Activated CD8-positive, alpha-beta memory T cell treated with anti-CD3 and anti-CD28 coated beads, Interleukin-2, amount 10 ng/mL, durations not matched to agents 7 days and 5 days (primary cell): ENCODE results near the gene IL15. TPM values are rescaled to one million over a fixed set of nuclear protein-coding genes. Genes with fewer than 3 reads are reported as not detected.
A peak's percentile ranks its signal among the peaks of the same experiment; 100 is the strongest.
"Not testable (repeated sequence)": the region's sequence is repeated elsewhere in the genome, so short reads cannot be mapped to it uniquely, and the experiment has no call there.

Experiments
- ATAC-seq: fragments of 150-1000 bp; cut with Tn5 transposase; one replicate; pipeline ENCODE4 v1.10.0; 2021; ENCODE audit warnings: moderate library complexity
- CTCF ChIA-PET: fragments of 350-600 bp; sonication (Branson Sonifier 250); formaldehyde crosslinking; loops from one replicate; lab custom pipeline; 2021; ENCODE audit warnings: antibody characterized with exemption; lab: Charles Lee
- DNase-seq: peaks from one replicate; pipeline ENCODE4 v3.0.0-alpha.2; 2020
- H3K27ac Mint-ChIP-seq: one replicate; pipeline ENCODE4 v1.8.0; 2021; ENCODE audit warnings: mild to moderate bottlenecking, mixed read lengths
- H3K27me3 Mint-ChIP-seq: one replicate; pipeline ENCODE4 v1.8.0; 2021; ENCODE audit warnings: mixed read lengths
- H3K36me3 Mint-ChIP-seq: one replicate; pipeline ENCODE4 v1.8.0; 2021; ENCODE audit warnings: mild to moderate bottlenecking, mixed read lengths
- H3K4me1 Mint-ChIP-seq: one replicate; pipeline ENCODE4 v1.8.0; 2021; ENCODE audit warnings: mixed read lengths
- H3K4me3 Mint-ChIP-seq: one replicate; pipeline ENCODE4 v1.8.0; 2021; ENCODE audit warnings: mild to moderate bottlenecking, moderate library complexity, mixed read lengths
- H3K9me3 Mint-ChIP-seq: one replicate; pipeline ENCODE4 v1.8.0; 2022; ENCODE audit warnings: low read depth, mixed read lengths
- total RNA-seq, 2 experiments: library from RNA; stranded (reverse); gene quantifications; one replicate each; pipeline ENCODE4 v1.2.3, GENCODE V29; 2021

IL15 gene
- total RNA-seq, 2 experiments from 2014 or later = 3.4 to 4.0 TPM

DNA sequence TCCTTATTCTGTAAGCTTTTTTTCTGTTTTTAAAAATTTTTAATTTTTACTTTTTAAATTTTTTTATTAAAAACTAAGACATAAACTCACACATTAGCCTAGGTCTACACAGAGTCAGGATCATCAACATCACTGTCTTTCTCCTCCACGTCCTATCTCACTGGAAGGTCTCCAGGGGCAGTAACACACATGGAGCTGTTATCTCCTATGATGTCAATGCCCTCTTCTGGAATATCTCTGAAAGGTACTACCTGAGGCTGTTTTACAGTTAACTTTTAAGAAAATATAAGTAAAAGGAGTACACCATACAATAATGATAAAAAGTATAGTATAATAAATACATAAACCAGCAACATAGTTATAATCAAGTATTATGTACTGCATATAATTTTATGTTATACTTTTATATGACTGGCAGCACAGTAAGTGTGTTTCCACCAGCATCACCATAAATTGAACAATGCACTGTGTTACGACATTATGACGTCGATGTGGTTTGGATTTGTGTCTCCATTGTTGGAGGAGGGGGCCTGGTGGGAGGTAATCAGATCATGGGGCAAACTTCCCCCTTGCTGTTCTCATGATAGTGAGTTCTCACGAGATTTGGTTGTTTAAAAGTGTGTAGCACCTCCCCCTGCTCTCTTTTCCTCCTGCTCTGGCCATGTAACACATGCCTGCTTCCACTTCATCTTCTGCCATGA, 21.3 kb downstream of the IL15 start:
- Mint-ChIP-seq H3K4me3 (no peak overlapping the region), H3K36me3 (no peaks in the 10 kb centered on the region), H3K4me1 (peaks cover 16% of the 10 kb centered on the region), H3K27me3 (no peaks in the 10 kb centered on the region), H3K27ac (no peak overlapping the region), H3K9me3 (no peaks in the 10 kb centered on the region)
- no peak for DNase-seq
- ATAC-seq = no peak
- CTCF ChIA-PET = no interaction called here

DNA sequence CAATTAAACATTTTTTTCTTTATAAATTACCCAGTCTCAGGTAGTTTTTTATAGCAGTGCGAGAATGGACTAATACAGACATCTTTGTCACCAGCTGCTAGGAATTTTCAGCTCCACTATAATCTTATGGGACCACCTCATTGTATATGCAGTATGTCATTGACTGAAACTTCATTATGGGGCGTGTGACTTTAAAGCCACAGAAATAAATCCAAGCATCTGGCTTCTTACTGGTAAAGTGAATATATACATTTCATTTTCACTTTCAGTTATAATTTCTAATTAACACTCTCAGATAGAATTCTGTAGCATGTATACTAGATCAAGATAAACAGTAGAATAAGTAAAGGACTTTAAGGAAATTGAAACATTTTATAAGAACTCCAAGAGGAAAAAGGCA, 21.9 kb downstream of the IL15 start:
- CTCF ChIA-PET = no interaction called here
- no peak for DNase-seq
- no peak overlapping the region for H3K27ac Mint-ChIP-seq
- peaks cover 16% of the 10 kb centered on the region for H3K4me1 Mint-ChIP-seq
- peak; percentile 16 for ATAC-seq
- no peak overlapping the region for H3K4me3 Mint-ChIP-seq
- no peaks in the 10 kb centered on the region for H3K36me3 Mint-ChIP-seq
- no peaks in the 10 kb centered on the region for H3K27me3 Mint-ChIP-seq
- no peaks in the 10 kb centered on the region for H3K9me3 Mint-ChIP-seq

DNA sequence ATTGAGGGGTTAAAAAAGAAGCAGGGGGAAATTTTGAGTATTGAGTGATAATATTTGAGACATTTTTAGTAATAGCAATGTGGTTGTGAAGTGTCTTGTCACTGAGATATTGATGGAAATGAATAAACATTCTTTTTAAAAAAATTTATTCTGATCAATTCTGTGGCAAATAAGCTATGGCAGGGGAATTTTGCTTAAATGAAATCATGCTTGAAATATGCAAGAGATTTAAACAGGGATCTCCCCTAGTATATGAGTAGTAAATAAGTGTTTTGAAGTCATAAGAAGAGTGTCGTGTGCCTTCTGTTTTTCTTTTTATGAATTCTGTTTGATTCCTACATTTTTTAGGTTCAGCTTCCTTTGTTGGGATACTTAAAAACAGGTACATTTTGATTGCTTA, 23.2 kb downstream of the IL15 start:
- H3K27me3 Mint-ChIP-seq = no peaks in the 10 kb centered on the region
- H3K27ac Mint-ChIP-seq = no peak overlapping the region
- ATAC-seq (no peak), DNase-seq (no peak)
- H3K4me3 Mint-ChIP-seq = no peak overlapping the region
- CTCF ChIA-PET = interaction anchor here (1.2 kb wide), 2 partner anchors 18 to 22 kb away, joined by 3 read pairs; no protein-coding TSS in a partner anchor
- H3K36me3 Mint-ChIP-seq = no peaks in the 10 kb centered on the region
- peaks cover 14% of the 10 kb centered on the region for H3K4me1 Mint-ChIP-seq
- H3K9me3 Mint-ChIP-seq = no peaks in the 10 kb centered on the region

DNA sequence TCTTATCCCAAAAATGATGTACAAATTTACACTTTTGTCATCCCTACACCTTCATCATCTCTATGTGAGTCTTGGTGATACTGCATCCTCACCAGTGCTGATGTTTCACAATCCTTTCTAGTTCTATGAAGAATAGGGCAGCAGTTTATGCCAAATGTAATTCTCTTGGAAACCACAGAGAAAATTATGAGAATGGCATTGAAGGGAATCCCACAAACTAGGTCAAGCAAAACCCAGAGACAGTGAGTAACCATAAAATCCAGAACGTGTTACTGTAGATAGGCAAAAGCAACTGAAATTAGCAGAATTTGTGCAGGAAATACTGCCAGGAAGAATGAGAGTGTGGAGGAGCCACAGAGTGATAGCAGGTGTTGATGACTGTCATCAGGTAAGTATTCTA, 24.5 kb downstream of the IL15 start:
- no peaks in the 10 kb centered on the region for H3K27me3 Mint-ChIP-seq
- peaks cover 14% of the 10 kb centered on the region for H3K4me1 Mint-ChIP-seq
- H3K27ac Mint-ChIP-seq = no peak overlapping the region
- H3K36me3 Mint-ChIP-seq = no peaks in the 10 kb centered on the region
- no peaks in the 10 kb centered on the region for H3K9me3 Mint-ChIP-seq
- DNase-seq (no peak), ATAC-seq (no peak)
- no peak overlapping the region for H3K4me3 Mint-ChIP-seq
- CTCF ChIA-PET = no interaction called here

DNA sequence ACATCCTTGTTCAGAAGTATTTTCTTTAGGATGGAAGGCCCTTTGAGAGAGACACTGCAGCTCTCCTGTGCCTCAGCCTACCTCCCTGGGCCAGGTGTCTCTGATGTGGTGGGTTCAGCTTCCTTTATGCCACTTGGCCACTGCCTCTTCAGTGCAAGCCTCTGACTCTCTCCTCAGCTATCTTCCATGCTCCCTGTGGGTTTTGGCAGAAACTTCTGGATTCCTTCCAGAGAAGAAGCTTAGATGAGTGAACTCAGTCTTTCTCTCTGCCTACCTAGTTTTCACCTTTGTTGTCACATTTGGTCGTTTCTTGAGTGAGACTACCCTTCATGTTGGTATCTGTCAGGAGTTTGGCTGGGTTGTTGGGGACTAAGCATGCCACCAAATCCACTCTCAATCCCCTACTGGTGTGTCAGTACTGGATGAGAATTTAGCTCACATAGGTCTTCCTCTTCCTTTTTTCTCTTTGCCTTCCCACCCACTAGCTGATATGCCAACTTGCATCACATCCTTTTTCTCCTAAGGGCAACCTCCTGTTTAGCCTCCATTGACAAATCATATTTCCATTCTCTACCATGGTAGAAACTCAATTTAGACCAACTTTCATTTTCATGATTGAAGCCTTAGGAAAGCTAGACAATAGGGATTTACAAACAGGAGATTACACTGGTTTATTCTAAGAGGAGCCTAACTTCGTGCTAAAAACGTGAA, 32.0 kb downstream of the IL15 start:
- Mint-ChIP-seq H3K27me3 (no peaks in the 10 kb centered on the region), H3K4me3 (no peak overlapping the region), H3K27ac (no peak overlapping the region), H3K36me3 (peaks cover 2% of the 10 kb centered on the region), H3K4me1 (peaks cover 2% of the 10 kb centered on the region), H3K9me3 (no peaks in the 10 kb centered on the region)
- no peak for DNase-seq
- ATAC-seq = no peak
- CTCF ChIA-PET = no interaction called here

DNA sequence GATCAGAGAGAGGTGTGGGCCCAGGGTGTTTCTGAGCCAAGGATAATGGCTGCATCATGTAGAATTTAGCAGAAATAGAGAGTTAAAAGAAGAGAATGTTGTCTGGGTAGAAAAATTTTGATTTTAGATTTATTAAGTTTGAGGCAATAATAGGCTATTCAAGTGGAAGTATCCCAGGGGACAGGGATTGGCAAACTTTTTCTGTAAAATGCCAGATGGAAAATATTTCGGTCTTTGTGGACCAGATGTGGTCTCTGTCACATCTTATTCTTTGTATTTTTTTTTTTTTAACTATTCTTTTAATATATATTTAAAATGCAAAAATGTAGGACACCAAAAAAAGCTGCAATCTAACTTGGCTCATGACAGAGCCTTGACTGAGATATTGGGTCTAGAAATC, 33.1 kb downstream of the IL15 start:
- Mint-ChIP-seq H3K4me1 (peaks cover 2% of the 10 kb centered on the region), H3K9me3 (no peaks in the 10 kb centered on the region), H3K27me3 (no peaks in the 10 kb centered on the region), H3K4me3 (no peak overlapping the region), H3K27ac (no peak overlapping the region), H3K36me3 (peaks cover 2% of the 10 kb centered on the region)
- DNase-seq (no peak), ATAC-seq (no peak)
- CTCF ChIA-PET = no interaction called here

DNA sequence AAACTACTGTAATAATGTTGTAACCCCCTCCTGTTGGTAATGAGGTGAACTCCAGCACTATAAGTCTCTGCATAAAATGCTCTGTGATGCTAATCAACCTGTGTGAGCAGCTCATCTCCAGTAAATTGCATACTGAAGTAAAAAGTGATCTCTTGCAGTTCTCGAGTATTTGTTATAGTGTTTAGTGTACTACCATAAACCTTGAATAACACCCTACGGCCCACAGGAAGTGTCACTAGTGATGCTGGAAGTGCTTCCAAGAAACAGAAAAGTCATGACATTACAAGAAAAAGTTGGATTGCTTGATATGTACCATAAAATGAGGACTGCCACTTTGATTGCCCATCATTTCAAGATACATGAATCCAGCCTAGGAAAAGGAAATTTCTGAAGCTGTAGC, 39.0 kb downstream of the IL15 start:
- CTCF ChIA-PET = no interaction called here
- ATAC-seq = no peak
- H3K36me3 Mint-ChIP-seq = no peaks in the 10 kb centered on the region

DNA sequence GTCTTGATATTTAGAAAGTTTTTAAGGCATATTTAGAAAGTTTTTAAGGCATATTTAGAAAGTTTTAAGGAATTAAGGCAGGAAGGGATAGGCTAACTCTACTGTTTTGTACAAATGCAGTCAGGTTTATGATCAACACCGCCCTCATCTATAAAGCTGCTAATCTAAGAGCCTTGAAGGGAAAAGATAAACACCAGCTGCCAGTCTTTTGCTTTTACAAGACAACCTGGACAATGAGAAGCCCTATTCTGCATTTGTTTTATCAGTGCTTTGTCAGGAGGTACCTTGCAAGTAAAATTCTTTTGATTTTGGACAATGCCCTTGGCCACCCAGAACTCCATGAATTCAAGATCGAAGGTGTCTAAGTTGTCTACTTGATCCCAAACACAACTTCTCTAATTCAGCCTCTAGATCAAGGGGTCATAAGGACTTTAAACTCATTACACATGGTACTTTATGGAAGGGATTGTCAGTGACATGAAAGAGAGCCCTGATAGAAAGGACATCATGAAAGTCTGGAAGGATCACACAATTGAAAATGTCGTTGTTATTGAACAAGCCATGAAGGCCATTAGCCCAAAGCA, 39.8 kb downstream of the IL15 start:
- H3K4me3 Mint-ChIP-seq = no peak overlapping the region
- ATAC-seq (no peak), DNase-seq (no peak)
- peaks cover 6% of the 10 kb centered on the region for H3K4me1 Mint-ChIP-seq
- CTCF ChIA-PET = no interaction called here
- H3K27ac Mint-ChIP-seq = no peak overlapping the region
- no peaks in the 10 kb centered on the region for H3K9me3 Mint-ChIP-seq
- peaks cover 2% of the 10 kb centered on the region for H3K36me3 Mint-ChIP-seq
- H3K27me3 Mint-ChIP-seq = no peaks in the 10 kb centered on the region

More for the DNA sequence above, 39.0 kb downstream of the IL15 start:
- Mint-ChIP-seq H3K4me3 (no peak overlapping the region), H3K27me3 (no peaks in the 10 kb centered on the region), H3K4me1 (peaks cover 4% of the 10 kb centered on the region), H3K9me3 (no peaks in the 10 kb centered on the region), H3K27ac (no peak overlapping the region)
- DNase-seq = no peak

DNA sequence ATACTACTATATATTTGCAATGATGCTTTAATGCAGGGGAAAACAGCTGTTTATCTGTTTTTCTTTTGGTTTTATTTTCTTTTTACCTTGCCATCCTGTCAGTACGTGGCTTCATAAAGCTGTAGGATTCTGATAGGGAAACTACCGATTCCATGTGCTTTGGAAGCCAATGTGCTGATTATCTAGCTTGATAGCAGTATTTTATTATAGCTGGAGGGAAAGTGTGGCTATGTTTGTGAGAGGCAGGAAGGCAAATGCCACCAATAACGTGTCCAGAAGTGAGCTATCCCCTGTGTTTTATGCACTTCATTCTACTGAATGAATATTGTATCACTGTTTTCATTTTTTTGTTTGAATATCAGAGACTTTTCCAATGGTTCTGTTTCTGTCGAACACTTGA, 43.7 kb downstream of the IL15 start:
- H3K4me3 Mint-ChIP-seq = no peak overlapping the region

DNA sequence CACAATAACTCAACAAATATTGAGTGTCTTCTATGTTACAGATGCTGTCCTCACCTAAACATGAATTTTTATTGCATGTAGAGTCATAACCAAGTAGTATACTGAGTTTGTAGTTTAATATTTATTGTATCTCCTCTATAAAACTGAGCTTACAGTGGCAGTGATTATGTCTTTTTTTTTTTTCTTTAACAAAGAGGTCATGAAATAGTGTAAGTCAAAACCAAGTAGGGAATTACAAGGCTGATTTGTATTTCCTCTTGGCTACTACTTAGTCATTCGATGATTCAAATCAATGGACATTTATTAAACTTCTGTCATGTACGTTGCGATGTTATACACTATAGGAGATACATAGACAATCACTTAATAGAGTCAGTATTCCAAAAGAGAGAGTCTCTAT, 48.4 kb downstream of the IL15 start:
- no peak for ATAC-seq
- CTCF ChIA-PET = no interaction called here
- H3K9me3 Mint-ChIP-seq = no peaks in the 10 kb centered on the region
- no peak overlapping the region for H3K27ac Mint-ChIP-seq
- peaks cover 3% of the 10 kb centered on the region for H3K36me3 Mint-ChIP-seq
- H3K4me3 Mint-ChIP-seq = no peak overlapping the region
- no peaks in the 10 kb centered on the region for H3K27me3 Mint-ChIP-seq
- H3K4me1 Mint-ChIP-seq = peaks cover 1% of the 10 kb centered on the region
- DNase-seq = no peak

More for the DNA sequence above, 43.7 kb downstream of the IL15 start:
- Mint-ChIP-seq H3K27me3 (no peaks in the 10 kb centered on the region), H3K36me3 (peaks cover 2% of the 10 kb centered on the region), H3K4me1 (peaks cover 6% of the 10 kb centered on the region), H3K9me3 (no peaks in the 10 kb centered on the region), H3K27ac (no peak overlapping the region)
- ATAC-seq (no peak), DNase-seq (no peak)
- CTCF ChIA-PET = no interaction called here

DNA sequence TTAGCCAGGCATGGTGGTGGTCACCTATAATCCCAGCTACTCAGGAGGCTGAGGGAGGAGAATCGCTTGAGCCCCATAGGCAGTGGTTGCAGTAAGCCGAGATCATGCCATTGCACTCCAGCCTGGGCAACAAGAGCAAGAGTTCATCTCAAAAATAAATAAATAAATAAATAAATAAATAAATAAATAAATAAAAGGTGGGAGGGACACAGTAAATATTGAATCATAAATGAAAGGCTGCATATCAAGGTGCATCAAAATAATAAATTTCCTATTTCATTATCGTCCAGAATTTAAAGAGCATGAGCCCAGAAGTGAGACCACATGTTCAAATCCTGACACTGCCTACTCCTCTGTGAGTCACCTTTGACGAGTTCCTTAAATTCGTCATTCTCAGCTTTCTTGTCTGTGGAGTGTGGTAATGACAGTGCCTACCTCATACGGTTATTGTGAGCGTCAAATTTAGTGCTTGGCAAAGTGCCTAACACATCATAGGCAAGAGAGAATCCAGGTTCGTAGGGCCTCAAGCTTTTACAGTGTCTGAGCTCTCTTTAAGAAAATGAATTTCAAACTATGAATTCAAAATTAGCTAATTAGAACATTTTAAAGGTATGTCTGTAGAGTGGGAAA, 49.9 kb downstream of the IL15 start:
- H3K9me3 Mint-ChIP-seq = no peaks in the 10 kb centered on the region
- H3K4me3 Mint-ChIP-seq = no peak overlapping the region
- no peaks in the 10 kb centered on the region for H3K27me3 Mint-ChIP-seq
- H3K4me1 Mint-ChIP-seq = no peaks in the 10 kb centered on the region
- no peak for ATAC-seq
- no peak for DNase-seq
- CTCF ChIA-PET = no interaction called here
- no peak overlapping the region for H3K27ac Mint-ChIP-seq
- peaks cover 6% of the 10 kb centered on the region for H3K36me3 Mint-ChIP-seq

DNA sequence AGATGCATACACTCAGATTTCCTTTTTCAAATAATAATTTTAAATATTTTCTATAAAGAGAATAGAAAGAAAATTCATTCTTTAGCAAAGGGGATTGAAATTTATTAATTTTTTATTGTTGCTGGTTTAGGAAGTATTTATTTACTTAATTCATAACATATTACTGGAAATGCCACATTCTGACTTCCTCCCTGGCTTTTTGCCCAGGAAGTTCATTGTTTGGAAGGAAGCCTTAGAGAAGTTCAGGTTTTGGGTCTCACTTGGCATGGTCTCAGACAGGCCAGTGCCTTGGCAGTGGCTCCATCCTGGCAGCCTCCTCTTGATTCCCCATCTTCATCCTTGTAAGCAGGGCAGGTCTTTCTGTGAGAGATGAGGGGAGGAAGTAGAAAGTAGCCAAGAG, 50.5 kb downstream of the IL15 start:
- Mint-ChIP-seq H3K27ac (no peak overlapping the region), H3K9me3 (no peaks in the 10 kb centered on the region), H3K36me3 (peaks cover 6% of the 10 kb centered on the region), H3K27me3 (no peaks in the 10 kb centered on the region), H3K4me1 (no peaks in the 10 kb centered on the region), H3K4me3 (no peak overlapping the region)
- ATAC-seq (no peak), DNase-seq (no peak)
- CTCF ChIA-PET = no interaction called here

DNA sequence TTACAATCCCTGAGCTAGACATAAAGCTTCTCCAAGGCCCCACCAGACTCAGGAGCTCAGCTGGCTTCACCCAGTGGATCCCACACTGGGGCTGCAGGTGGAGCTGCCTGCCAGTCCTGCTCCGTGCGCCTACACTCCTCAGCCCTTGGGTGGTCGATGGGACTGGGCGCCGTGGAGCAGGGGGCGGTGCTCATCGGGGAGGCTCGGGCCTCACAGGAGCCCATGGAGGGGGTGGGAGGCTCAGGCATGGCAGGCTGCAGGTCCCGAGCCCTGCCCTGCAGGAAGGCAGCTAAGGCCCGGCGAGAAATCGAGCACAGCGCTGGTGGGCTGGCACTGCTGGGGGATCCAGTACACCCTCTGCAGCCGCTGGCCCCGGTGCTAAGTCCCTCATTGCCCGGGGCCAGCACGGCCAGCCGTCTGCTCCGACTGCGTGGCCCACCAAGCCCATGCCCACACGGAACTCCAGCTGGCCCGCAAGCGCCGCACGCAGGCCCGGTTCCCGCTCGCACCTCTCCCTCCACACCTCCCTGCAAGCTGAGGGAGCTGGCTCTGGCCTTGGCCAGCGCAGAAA, 53.4 kb downstream of the IL15 start:
- CTCF ChIA-PET, H3K27me3 Mint-ChIP-seq, ATAC-seq, H3K4me1 Mint-ChIP-seq, H3K9me3 Mint-ChIP-seq, DNase-seq, H3K36me3 Mint-ChIP-seq, H3K4me3 Mint-ChIP-seq, H3K27ac Mint-ChIP-seq: not testable (repeated sequence)
